ENCODE results near the gene SUMO3. TPM values are rescaled to one million over a fixed set of nuclear protein-coding genes. Genes with fewer than 3 reads are reported as not detected.
A peak's percentile ranks its signal among the peaks of the same experiment; 100 is the strongest.

The SUMO3 gene
- total RNA-seq, 2 experiments from 2014 or later = 60.3 to 85.5 TPM

DNA sequence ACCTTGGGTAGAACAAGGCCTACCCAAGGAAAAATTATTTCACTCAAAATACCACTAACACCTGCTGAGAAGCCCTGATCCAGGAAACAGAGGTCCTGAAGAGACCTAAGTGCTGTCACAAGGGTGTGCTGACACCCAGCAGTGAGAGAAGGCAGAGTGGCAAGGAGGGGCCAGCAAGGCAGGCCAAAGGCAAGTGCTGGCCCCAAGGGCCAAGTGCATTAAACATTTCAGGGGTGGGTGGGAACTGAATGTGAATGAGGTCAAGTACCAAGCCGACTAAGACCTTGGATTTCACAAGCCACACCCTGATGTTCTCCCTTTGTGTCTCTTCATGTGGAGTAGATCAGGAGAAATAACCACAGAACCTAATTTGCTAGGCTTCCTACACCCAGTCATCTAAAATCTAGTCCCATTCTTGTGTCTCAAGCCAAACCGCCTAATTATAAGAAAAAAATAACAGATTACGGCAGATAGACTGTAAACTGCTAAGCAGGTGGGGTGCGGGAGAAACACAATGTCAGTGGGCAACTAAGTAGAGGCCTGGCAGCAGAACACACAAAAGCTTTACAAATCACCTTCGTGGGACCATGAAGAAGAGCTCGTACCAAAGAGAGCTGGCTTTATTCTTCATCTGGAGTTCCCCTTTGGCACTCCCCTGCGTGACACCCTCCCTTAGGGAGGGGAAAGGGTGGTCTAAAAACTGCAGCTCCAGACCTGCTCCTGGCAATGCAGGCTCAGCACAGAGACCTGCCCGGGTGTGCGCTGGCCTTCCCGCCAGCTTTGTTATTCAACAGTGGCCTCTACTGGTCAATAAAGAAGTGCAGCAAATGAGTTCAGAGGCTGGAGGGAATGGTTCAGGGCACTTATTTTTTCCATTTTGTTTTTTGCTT, 24.9 kb downstream of the SUMO3 start:
- H3K9me3 ChIP-seq (ENCODE audit: low read length) = no peaks in the 10 kb centered on the region
- peak; percentile 52 for DNase-seq (ENCODE audit: low spot score)
- H3K4me1 ChIP-seq (ENCODE audit: insufficient read depth, low read length, poor library complexity, severe bottlenecking) = peaks cover 24% of the 10 kb centered on the region
- H3K27ac ChIP-seq (ENCODE audit: low read depth, low read length, poor library complexity, severe bottlenecking) = no peak overlapping the region
- no peak overlapping the region; the same call in 1 of the 2 replicates for H3K4me2 ChIP-seq (ENCODE audit: low read length)
- TF ChIP-seq EZH2phosphoT487 (IDR thresholded peaks at IDR 0.05; ENCODE audit: borderline replicate concordance, low read depth, low read length) (no peak), CTCF (conservative IDR thresholded peaks at IDR 0.05; ENCODE audit: low read length) (peak; percentile 85)
- peaks cover 22% of the 10 kb centered on the region; the same call in 1 of the 2 replicates for H4K20me1 ChIP-seq (ENCODE audit: insufficient read depth, low read length)
- H2AFZ ChIP-seq (ENCODE audit: low read length) = no peak overlapping the region
- intact Hi-C loops (cut with micrococcal nuclease; ENCODE audit: unreplicated experiment) = loop anchor here (1.0 to 10.0 kb wide), 2 partner anchors 283 to 332 kb away; no protein-coding TSS in a partner anchor
- no peak overlapping the region for H3K4me3 ChIP-seq (ENCODE audit: low read depth, low read length, poor library complexity, severe bottlenecking)
- CTCF ChIA-PET (ENCODE audit: unreplicated experiment) = no interaction called here
- H3K79me2 ChIP-seq (ENCODE audit: insufficient read depth, low read depth, low read length) = peaks cover 98% of the 10 kb centered on the region
- BruUV-seq (replicated peaks) = no TSS peak
- no peaks in the 10 kb centered on the region for H3K9me2 ChIP-seq (ENCODE audit: insufficient read depth, low read length)
- H3K36me3 ChIP-seq (ENCODE audit: insufficient read depth, low read length) = peaks cover 89% of the 10 kb centered on the region
- POLR2A ChIA-PET = interaction anchor here (1.0 kb wide), 1 partner anchor 82 kb away, joined by 3 read pairs; no protein-coding TSS in a partner anchor

DNA sequence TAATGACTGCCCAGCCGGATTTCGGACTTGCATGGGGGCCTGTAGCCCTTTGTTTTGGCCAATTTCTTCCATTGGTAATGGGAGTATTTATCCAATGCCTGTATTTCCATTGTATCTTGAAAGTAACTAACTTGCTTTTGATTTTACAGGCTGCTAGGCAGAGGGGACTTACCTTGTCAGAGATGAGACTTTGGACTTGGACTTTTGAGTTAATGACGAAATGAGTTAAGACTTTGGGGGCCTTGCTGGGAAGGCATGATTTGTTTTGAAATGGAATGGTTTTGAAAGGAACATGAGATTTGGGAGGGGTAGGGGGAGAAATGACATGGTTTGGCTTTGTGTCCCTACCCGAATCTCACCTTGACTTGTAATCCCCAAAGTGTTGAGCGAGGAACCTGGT, 25.9 kb downstream of the SUMO3 start:
- no peak overlapping the region for H3K27ac ChIP-seq (ENCODE audit: low read depth, low read length, poor library complexity, severe bottlenecking)
- ChIA-PET CTCF (ENCODE audit: unreplicated experiment) (no interaction called here), POLR2A (no interaction called here)
- peaks cover 22% of the 10 kb centered on the region; the same call in 1 of the 2 replicates for H4K20me1 ChIP-seq (ENCODE audit: insufficient read depth, low read length)
- no peak overlapping the region for H3K4me2 ChIP-seq (ENCODE audit: low read length)
- BruUV-seq (replicated peaks) = no TSS peak
- TF ChIP-seq CTCF (conservative IDR thresholded peaks at IDR 0.05; ENCODE audit: low read length) (no peak), EZH2phosphoT487 (IDR thresholded peaks at IDR 0.05; ENCODE audit: borderline replicate concordance, low read depth, low read length) (no peak)
- intact Hi-C loops (cut with micrococcal nuclease; ENCODE audit: unreplicated experiment) = loop anchor here (10.0 kb wide), 1 partner anchor 333 kb away; no protein-coding TSS in a partner anchor
- H3K4me1 ChIP-seq (ENCODE audit: insufficient read depth, low read length, poor library complexity, severe bottlenecking) = peaks cover 23% of the 10 kb centered on the region
- DNase-seq (ENCODE audit: low spot score) = no peak
- no peaks in the 10 kb centered on the region for H3K9me3 ChIP-seq (ENCODE audit: low read length)
- H3K4me3 ChIP-seq (ENCODE audit: low read depth, low read length, poor library complexity, severe bottlenecking) = no peak overlapping the region
- peaks cover 98% of the 10 kb centered on the region for H3K79me2 ChIP-seq (ENCODE audit: insufficient read depth, low read depth, low read length)
- no peak overlapping the region for H2AFZ ChIP-seq (ENCODE audit: low read length)
- no peaks in the 10 kb centered on the region for H3K9me2 ChIP-seq (ENCODE audit: insufficient read depth, low read length)
- H3K36me3 ChIP-seq (ENCODE audit: insufficient read depth, low read length) = peaks cover 91% of the 10 kb centered on the region
